Mesenchymal stem cell (in vitro differentiated cells and primary cell): ENCODE results near the gene CLDND2.
A peak's percentile ranks its signal among the peaks of the same experiment; 100 is the strongest.

ENCODE experiments used
- DNase-seq: peaks from one replicate; pipeline ENCODE4 v3.0.0-alpha.2; 2013
- H2AFZ ChIP-seq: one replicate; pipeline ENCODE4 v1.6.1; 2013; ENCODE audit warnings: low read depth, mild to moderate bottlenecking, control low read depth, inconsistent platforms, low read length, moderate library complexity
- H2AK5ac ChIP-seq: 2 replicates; pipeline ENCODE4 v1.6.1; 2013; ENCODE audit warnings: low read length, moderate library complexity, mild to moderate bottlenecking, inconsistent platforms; ENCODE audit not compliant: severe bottlenecking
- H2BK120ac ChIP-seq: one replicate; pipeline ENCODE4 v1.6.1; 2013; ENCODE audit warnings: low read depth, mild to moderate bottlenecking, inconsistent platforms, low read length, moderate library complexity
- H2BK12ac ChIP-seq, 2 experiments: one replicate each; pipeline ENCODE4 v1.6.1; 2013; ENCODE audit warnings: inconsistent platforms in 2 of 2, low read length in 2 of 2, mild to moderate bottlenecking in 2 of 2, moderate library complexity in 2 of 2, control low read depth in 1 of 2
- H2BK15ac ChIP-seq: one replicate; pipeline ENCODE4 v1.6.1; 2013; ENCODE audit warnings: mild to moderate bottlenecking, low read depth, inconsistent platforms; ENCODE audit not compliant: poor library complexity, severe bottlenecking
- H2BK5ac ChIP-seq: 2 replicates; pipeline ENCODE4 v1.6.1; 2013; ENCODE audit warnings: low read depth, mild to moderate bottlenecking, low read length, control low read depth, inconsistent platforms; ENCODE audit not compliant: poor library complexity, severe bottlenecking
- H3K14ac ChIP-seq, 2 experiments: one replicate each; pipeline ENCODE4 v1.6.1; 2013; ENCODE audit warnings: inconsistent platforms in 2 of 2, low read length in 2 of 2, control low read depth in 1 of 2, mild to moderate bottlenecking in 1 of 2, moderate library complexity in 1 of 2
- H3K18ac ChIP-seq, 2 experiments: one replicate each; pipeline ENCODE4 v1.6.1; 2013; ENCODE audit warnings: inconsistent platforms in 2 of 2, low read length in 2 of 2, control low read depth in 1 of 2, low read depth in 1 of 2, mild to moderate bottlenecking in 1 of 2
- H3K23ac ChIP-seq, 2 experiments: one replicate each; pipeline ENCODE4 v1.6.1; 2013; ENCODE audit warnings: inconsistent platforms in 2 of 2, low read length in 2 of 2, mild to moderate bottlenecking in 2 of 2, moderate library complexity in 2 of 2, control low read depth in 1 of 2
- H3K27ac ChIP-seq: 2 replicates; pipeline ENCODE4 v1.5.1; 2013; ENCODE audit warnings: mild to moderate bottlenecking, moderate library complexity, low read length, control low read depth, inconsistent platforms; ENCODE audit not compliant: poor library complexity, severe bottlenecking
- H3K27me3 ChIP-seq, 2 experiments: 2 replicates each; pipeline versions ENCODE4 v1.6.1 to v1.7.0; 2013; ENCODE audit warnings: low read length in 2 of 2, mild to moderate bottlenecking in 2 of 2, moderate library complexity in 2 of 2, control low read depth in 1 of 2, inconsistent platforms in 1 of 2; ENCODE audit not compliant: control insufficient read depth in 1 of 2, insufficient read depth in 1 of 2
- H3K36me3 ChIP-seq, 2 experiments: 2 replicates each; pipeline versions ENCODE4 v1.6.1 to v1.7.0; 2013; ENCODE audit warnings: low read length in 2 of 2, control low read depth in 1 of 2, inconsistent platforms in 1 of 2, low read depth in 1 of 2, mild to moderate bottlenecking in 1 of 2; ENCODE audit not compliant: insufficient read depth in 2 of 2, control insufficient read depth in 1 of 2
- H3K4ac ChIP-seq, 2 experiments: one replicate each; pipeline ENCODE4 v1.6.1; 2013; ENCODE audit warnings: inconsistent platforms in 2 of 2, low read length in 2 of 2, mild to moderate bottlenecking in 2 of 2, moderate library complexity in 2 of 2, control low read depth in 1 of 2, low read depth in 1 of 2
- H3K4me1 ChIP-seq: 2 replicates; pipeline ENCODE4 v1.6.1; 2013; ENCODE audit warnings: low read depth, low read length, control low read depth; ENCODE audit not compliant: control insufficient read depth, insufficient read depth
- H3K4me2 ChIP-seq: 2 replicates; pipeline ENCODE4 v1.6.1; 2013; ENCODE audit warnings: low read length, mild to moderate bottlenecking, inconsistent platforms; ENCODE audit not compliant: poor library complexity, severe bottlenecking
- H3K4me3 ChIP-seq, 2 experiments: 2 replicates each; pipeline versions ENCODE4 v1.5.1 to v1.7.0; 2013; ENCODE audit warnings: low read length in 2 of 2, mild to moderate bottlenecking in 2 of 2, control low read depth in 1 of 2, low read depth in 1 of 2; ENCODE audit not compliant: insufficient read depth in 1 of 2
- H3K79me1 ChIP-seq: replicated peaks from 2 replicates; pipeline ENCODE4 v1.6.1; 2013; ENCODE audit warnings: mild to moderate bottlenecking, control low read depth, low read length, inconsistent platforms; ENCODE audit not compliant: poor library complexity, severe bottlenecking
- H3K9ac ChIP-seq: 2 replicates; pipeline ENCODE4 v1.7.0; 2013; ENCODE audit warnings: mild to moderate bottlenecking, low read length, moderate library complexity
- H3K9me3 ChIP-seq: 2 replicates; pipeline ENCODE4 v1.7.0; 2013; ENCODE audit warnings: mild to moderate bottlenecking, low read length; ENCODE audit not compliant: control insufficient read depth
- H4K8ac ChIP-seq: one replicate; pipeline ENCODE4 v1.6.1; 2013; ENCODE audit warnings: inconsistent platforms, mild to moderate bottlenecking, low read length, moderate library complexity
- H4K91ac ChIP-seq: one replicate; pipeline ENCODE4 v1.6.1; 2013; ENCODE audit warnings: mild to moderate bottlenecking, low read length, inconsistent platforms
- WGBS: methylation state at CpG from one replicate; pipeline ENCODE4 v1.1.7; 2013; ENCODE audit warnings: mixed read lengths; 5-methylcytosine and 5-hydroxymethylcytosine counted together

The CLDND2 gene

GRCh38 chr19:51361239-51361638 is 7.6 kb downstream of the CLDND2 start:
- H4K91ac ChIP-seq: no peak overlapping the region
- peaks cover 5 to 11% of the 10 kb centered on the region in 2 experiments for H3K36me3 ChIP-seq
- no peak overlapping the region for H3K9ac ChIP-seq
- no peak overlapping the region for H3K14ac ChIP-seq
- H2BK12ac ChIP-seq: no peak overlapping the region
- H3K4me1 ChIP-seq: peaks cover 30% of the 10 kb centered on the region
- H2BK15ac ChIP-seq: peak overlapping the region; percentile 70
- no peak overlapping the region for H2AFZ ChIP-seq
- no peak overlapping the region for H3K4ac ChIP-seq
- H2AK5ac ChIP-seq: no peak overlapping the region
- no peak overlapping the region for H2BK5ac ChIP-seq
- DNase-seq: no peak
- no peak overlapping the region for H3K4me3 ChIP-seq
- H4K8ac ChIP-seq: no peak overlapping the region
- no peak overlapping the region for H2BK120ac ChIP-seq
- no peaks in the 10 kb centered on the region for H3K27me3 ChIP-seq
- H3K79me1 ChIP-seq: peaks cover 30% of the 10 kb centered on the region
- no peak overlapping the region for H3K27ac ChIP-seq
- H3K4me2 ChIP-seq: no peak overlapping the region
- WGBS: 95% methylated on average over 13 of the region's 13 CpGs
- H3K9me3 ChIP-seq: no peaks in the 10 kb centered on the region
- H3K23ac ChIP-seq: no peak overlapping the region
- no peak overlapping the region for H3K18ac ChIP-seq

GRCh38 chr19:51359294-51359693 is 9.5 kb downstream of the CLDND2 start:
- Histone ChIP-seq H2BK5ac (no peak overlapping the region), H2BK120ac (peak overlapping the region; percentile 81), H3K4me2 (no peak overlapping the region), H2BK12ac (peak overlapping the region in 1 of 2 experiments; percentile 72), H4K91ac (no peak overlapping the region), H3K27me3 (no peaks in the 10 kb centered on the region), H3K27ac (peak overlapping the region; percentile 34), H3K23ac (no peak overlapping the region), H3K18ac (peak overlapping the region in 1 of 2 experiments; percentile 60), H2AK5ac (no peak overlapping the region), H3K14ac (no peak overlapping the region), H3K36me3 (peaks cover 6 to 11% of the 10 kb centered on the region in 2 experiments), H2AFZ (no peak overlapping the region), H4K8ac (no peak overlapping the region), H2BK15ac (no peak overlapping the region), H3K9me3 (no peaks in the 10 kb centered on the region), H3K4me3 (no peak overlapping the region), H3K4ac (no peak overlapping the region), H3K9ac (peak overlapping the region; percentile 45), H3K4me1 (peaks cover 25% of the 10 kb centered on the region), H3K79me1 (peaks cover 25% of the 10 kb centered on the region)
- WGBS: 80% methylated on average over 2 of the region's 4 CpGs
- DNase-seq: peak; percentile 87

- Histone ChIP-seq H2BK5ac (no peak overlapping the region), H3K36me3 (peaks cover 7 to 17% of the 10 kb centered on the region in 2 experiments), H4K91ac (no peak overlapping the region), H2BK12ac (peak overlapping the region in 1 of 2 experiments; percentile 69), H3K23ac (no peak overlapping the region), H2BK120ac (no peak overlapping the region), H3K79me1 (peaks cover 21% of the 10 kb centered on the region), H3K4me3 (no peak overlapping the region), H3K14ac (peak overlapping the region in 1 of 2 experiments; percentile 71), H3K9ac (no peak overlapping the region), H2AK5ac (no peak overlapping the region), H3K4me2 (no peak overlapping the region), H3K18ac (no peak overlapping the region), H3K4ac (peak overlapping the region in 1 of 2 experiments; percentile 50), H3K27me3 (no peaks in the 10 kb centered on the region), H3K4me1 (peaks cover 22% of the 10 kb centered on the region), H3K27ac (no peak overlapping the region), H2BK15ac (no peak overlapping the region), H3K9me3 (no peaks in the 10 kb centered on the region), H4K8ac (no peak overlapping the region), H2AFZ (no peak overlapping the region)
- 95% methylated on average over 6 of the region's 7 CpGs for WGBS
- DNase-seq: no peak
Measured at GRCh38 chr19:51357952-51358351, 10.9 kb downstream of the CLDND2 start.

- no peak overlapping the region for H2AFZ ChIP-seq
- no peak overlapping the region for H3K4me3 ChIP-seq
- H2AK5ac ChIP-seq: no peak overlapping the region
- H3K79me1 ChIP-seq: peaks cover 18% of the 10 kb centered on the region
- no peak overlapping the region for H2BK12ac ChIP-seq
- no peak overlapping the region for H3K9ac ChIP-seq
- no peak for DNase-seq
- no peak overlapping the region for H3K27ac ChIP-seq
- no peak overlapping the region for H4K91ac ChIP-seq
- no peak overlapping the region for H4K8ac ChIP-seq
- peak overlapping the region in 1 of 2 experiments; percentile 5 for H3K23ac ChIP-seq
- no peak overlapping the region for H2BK5ac ChIP-seq
- no peak overlapping the region for H2BK15ac ChIP-seq
- H2BK120ac ChIP-seq: no peak overlapping the region
- peaks cover 21 to 34% of the 10 kb centered on the region in 2 experiments for H3K36me3 ChIP-seq
- no peak overlapping the region for H3K14ac ChIP-seq
- WGBS: 98% methylated on average over 10 of the region's 10 CpGs
- no peaks in the 10 kb centered on the region for H3K9me3 ChIP-seq
- H3K18ac ChIP-seq: no peak overlapping the region
- no peaks in the 10 kb centered on the region for H3K27me3 ChIP-seq
- H3K4me2 ChIP-seq: no peak overlapping the region
- H3K4ac ChIP-seq: no peak overlapping the region
- peaks cover 13% of the 10 kb centered on the region for H3K4me1 ChIP-seq
Measured at GRCh38 chr19:51356159-51356801, 12.5 kb downstream of the CLDND2 start.
